H9 (cell line): ENCODE data around the gene LAMC1. TPM values are rescaled to one million over a fixed set of nuclear protein-coding genes. Genes with fewer than 3 reads are reported as not detected.

Experiments used
- DNase-seq: peaks from one replicate; pipeline ENCODE4 v3.0.0-alpha.2; 2017
- H2AFZ ChIP-seq: one replicate; pipeline ENCODE4 v1.6.1; 2013; ENCODE audit warnings: mild to moderate bottlenecking, low read length, control low read depth, moderate library complexity
- H2AK5ac ChIP-seq: 2 replicates; pipeline ENCODE4 v1.6.1; 2013; ENCODE audit warnings: low read length, control low read depth, mixed read lengths; ENCODE audit not compliant: insufficient read length
- H2BK120ac ChIP-seq: one replicate; pipeline ENCODE4 v1.6.1; 2013; ENCODE audit warnings: low read depth, mild to moderate bottlenecking, low read length, control low read depth, inconsistent platforms; ENCODE audit not compliant: poor library complexity, severe bottlenecking
- H2BK12ac ChIP-seq: 2 replicates; pipeline ENCODE4 v1.6.1; 2013; ENCODE audit warnings: low read length, control low read depth, mixed read lengths, low read depth; ENCODE audit not compliant: insufficient read length
- H2BK15ac ChIP-seq: 2 replicates; pipeline ENCODE4 v1.6.1; 2013; ENCODE audit warnings: low read depth, low read length, control low read depth
- H2BK20ac ChIP-seq: one replicate; pipeline ENCODE4 v1.6.1; 2013; ENCODE audit warnings: low read depth, mild to moderate bottlenecking, low read length, control low read depth, inconsistent platforms; ENCODE audit not compliant: poor library complexity, severe bottlenecking
- H2BK5ac ChIP-seq: 2 replicates; pipeline ENCODE4 v1.6.1; 2013; ENCODE audit warnings: low read length, control low read depth, mixed read lengths; ENCODE audit not compliant: insufficient read length
- H3K14ac ChIP-seq: 2 replicates; pipeline ENCODE4 v1.6.1; 2013; ENCODE audit warnings: low read length, control low read depth; ENCODE audit not compliant: insufficient read depth
- H3K18ac ChIP-seq: 2 replicates; pipeline ENCODE4 v1.6.1; 2013; ENCODE audit warnings: low read depth, mild to moderate bottlenecking, mixed read lengths, low read length, control low read depth; ENCODE audit not compliant: insufficient read length
- H3K23ac ChIP-seq: 2 replicates; pipeline ENCODE4 v1.6.1; 2013; ENCODE audit warnings: low read length, control low read depth, mixed read lengths, low read depth; ENCODE audit not compliant: insufficient read length
- H3K23me2 ChIP-seq: 2 replicates; pipeline ENCODE4 v1.6.1; 2013; ENCODE audit warnings: low read depth, mild to moderate bottlenecking, mixed read lengths, low read length, control low read depth; ENCODE audit not compliant: insufficient read length, poor library complexity, severe bottlenecking
- H3K27ac ChIP-seq: 2 replicates; pipeline ENCODE4 v1.5.1; 2013; ENCODE audit warnings: low read length, control low read depth, mixed read lengths, low read depth; ENCODE audit not compliant: insufficient read length
- H3K27me3 ChIP-seq: 2 replicates; pipeline ENCODE4 v1.6.1; 2013; ENCODE audit warnings: low read length, control low read depth, inconsistent platforms; ENCODE audit not compliant: insufficient read depth
- H3K4ac ChIP-seq: 2 replicates; pipeline ENCODE4 v1.6.1; 2013; ENCODE audit warnings: low read depth, mild to moderate bottlenecking, control low read depth, inconsistent platforms, low read length, moderate library complexity
- H3K4me1 ChIP-seq: 2 replicates; pipeline ENCODE4 v1.6.1; 2013; ENCODE audit warnings: low read length, control low read depth, inconsistent platforms; ENCODE audit not compliant: insufficient read depth
- H3K4me2 ChIP-seq: 2 replicates; pipeline ENCODE4 v1.6.1; 2013; ENCODE audit warnings: low read length, control low read depth, mixed read lengths; ENCODE audit not compliant: insufficient read length, insufficient read depth
- H3K56ac ChIP-seq: 2 replicates; pipeline ENCODE4 v1.6.1; 2013; ENCODE audit warnings: low read depth, mild to moderate bottlenecking, mixed read lengths, low read length, control low read depth; ENCODE audit not compliant: insufficient read length
- H3K79me1 ChIP-seq: 2 replicates; pipeline ENCODE4 v1.6.1; 2013; ENCODE audit warnings: low read depth, mild to moderate bottlenecking, moderate library complexity, low read length, control low read depth, inconsistent platforms; ENCODE audit not compliant: insufficient read depth, poor library complexity, severe bottlenecking
- H3K79me2 ChIP-seq: 2 replicates; pipeline ENCODE4 v1.6.1; 2013; ENCODE audit warnings: low read length, control low read depth, inconsistent platforms; ENCODE audit not compliant: insufficient read depth
- H3K9ac ChIP-seq: 2 replicates; pipeline ENCODE4 v1.6.1; 2013; ENCODE audit warnings: low read length, control low read depth, mixed read lengths; ENCODE audit not compliant: insufficient read length; ENCODE audit errors: extremely low read depth
- H3K9me3 ChIP-seq: one replicate; pipeline ENCODE4 v1.6.1; 2013; ENCODE audit warnings: low read depth, low read length, inconsistent platforms; ENCODE audit not compliant: control insufficient read depth
- H3T11ph ChIP-seq: one replicate; pipeline ENCODE4 v1.6.1; 2013; ENCODE audit warnings: mild to moderate bottlenecking, low read length, control low read depth, inconsistent platforms
- H4K20me1 ChIP-seq: one replicate; pipeline ENCODE4 v1.6.1; 2013; ENCODE audit not compliant: control insufficient read depth, insufficient read length, insufficient read depth
- H4K5ac ChIP-seq: 2 replicates; pipeline ENCODE4 v1.6.1; 2013; ENCODE audit warnings: low read depth, mild to moderate bottlenecking, mixed read lengths, low read length, control low read depth; ENCODE audit not compliant: insufficient read length
- H4K8ac ChIP-seq: replicated peaks from 2 replicates; pipeline ENCODE4 v1.6.1; 2013; ENCODE audit warnings: low read length, control low read depth, mixed read lengths, low read depth; ENCODE audit not compliant: insufficient read length
- H4K91ac ChIP-seq: 2 replicates; pipeline ENCODE4 v1.6.1; 2013; ENCODE audit warnings: low read depth, mild to moderate bottlenecking, moderate library complexity, mixed read lengths, low read length, control low read depth; ENCODE audit not compliant: insufficient read length
- H3K27ac Mint-ChIP-seq, 3 experiments: 2 replicates in 2 of 3; 3 replicates in 1 of 3; pipeline ENCODE4 v1.8.0; 2020 to 2021; ENCODE audit warnings: mixed read lengths in 3 of 3, mild to moderate bottlenecking in 1 of 3, moderate library complexity in 1 of 3
- H3K27me3 Mint-ChIP-seq: 2 replicates; pipeline ENCODE4 v1.8.0; 2021; ENCODE audit warnings: low read depth, mild to moderate bottlenecking, moderate library complexity, mixed read lengths
- H3K36me3 Mint-ChIP-seq, 3 experiments: 2 replicates in 2 of 3; 3 replicates in 1 of 3; pipeline ENCODE4 v1.8.0; 2020 to 2021; ENCODE audit warnings: low read depth in 3 of 3, mixed read lengths in 3 of 3; ENCODE audit not compliant: insufficient read depth in 1 of 3
- H3K4me1 Mint-ChIP-seq, 2 experiments: 2 replicates each; pipeline ENCODE4 v1.8.0; 2020; ENCODE audit warnings: mixed read lengths in 2 of 2
- H3K4me3 Mint-ChIP-seq, 2 experiments: 2 replicates in 1 of 2; 3 replicates in 1 of 2; pipeline ENCODE4 v1.8.0; 2020 to 2021; ENCODE audit warnings: mild to moderate bottlenecking in 2 of 2, mixed read lengths in 2 of 2, moderate library complexity in 1 of 2
- H3K9me3 Mint-ChIP-seq, 2 experiments: 2 replicates in 1 of 2; 3 replicates in 1 of 2; pipeline ENCODE4 v1.8.0; 2020; ENCODE audit warnings: mild to moderate bottlenecking in 2 of 2, mixed read lengths in 2 of 2, moderate library complexity in 1 of 2
- WGBS: extraction: QIAGEN DNeasy Blood & Tissue Kit; methylation state at CpG from one replicate; pipeline ENCODE4 v1.1.7; 2013; ENCODE audit warnings: missing lambda C conversion rate, low lambda C conversion rate, mixed read lengths; ENCODE audit not compliant: insufficient read length; ENCODE audit errors: extremely low coverage; 5-methylcytosine and 5-hydroxymethylcytosine counted together
- total RNA-seq: library from RNA; stranded (reverse); gene quantifications from 2 replicates; pipeline ENCODE4 v1.2.1, GENCODE V29; 2021
- TF ChIP-seq, protein P1 (sequence below): fragments of 200-600 bp; sonication (generic); conservative IDR thresholded peaks from 3 replicates; pipeline ENCODE4 v1.8.0; 2021; ENCODE audit warnings: antibody characterized with exemption, mild to moderate bottlenecking

The LAMC1 gene
- total RNA-seq, 1 experiment from 2014 or later: 96.2 TPM

DNA sequence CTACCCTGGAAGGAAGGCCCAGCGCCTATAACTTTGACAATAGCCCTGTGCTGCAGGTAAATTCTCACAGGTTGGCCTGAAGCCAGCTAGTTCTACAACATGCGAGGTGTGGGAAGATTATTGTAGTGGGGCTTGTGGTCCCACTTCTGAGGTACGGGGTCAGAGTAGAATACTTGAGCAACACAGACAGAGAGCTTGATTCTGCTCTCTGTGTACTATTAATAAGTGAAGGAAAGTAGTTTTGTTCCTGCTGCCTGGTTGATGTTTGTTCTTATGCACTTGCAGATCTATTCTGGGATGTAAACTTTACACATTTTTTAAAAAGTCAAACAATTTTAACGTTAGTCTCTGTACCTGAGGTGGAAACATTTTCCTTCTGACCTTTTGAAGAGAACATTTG, 80.4 kb downstream of the LAMC1 start:
- TF ChIP-seq, protein P1, sequence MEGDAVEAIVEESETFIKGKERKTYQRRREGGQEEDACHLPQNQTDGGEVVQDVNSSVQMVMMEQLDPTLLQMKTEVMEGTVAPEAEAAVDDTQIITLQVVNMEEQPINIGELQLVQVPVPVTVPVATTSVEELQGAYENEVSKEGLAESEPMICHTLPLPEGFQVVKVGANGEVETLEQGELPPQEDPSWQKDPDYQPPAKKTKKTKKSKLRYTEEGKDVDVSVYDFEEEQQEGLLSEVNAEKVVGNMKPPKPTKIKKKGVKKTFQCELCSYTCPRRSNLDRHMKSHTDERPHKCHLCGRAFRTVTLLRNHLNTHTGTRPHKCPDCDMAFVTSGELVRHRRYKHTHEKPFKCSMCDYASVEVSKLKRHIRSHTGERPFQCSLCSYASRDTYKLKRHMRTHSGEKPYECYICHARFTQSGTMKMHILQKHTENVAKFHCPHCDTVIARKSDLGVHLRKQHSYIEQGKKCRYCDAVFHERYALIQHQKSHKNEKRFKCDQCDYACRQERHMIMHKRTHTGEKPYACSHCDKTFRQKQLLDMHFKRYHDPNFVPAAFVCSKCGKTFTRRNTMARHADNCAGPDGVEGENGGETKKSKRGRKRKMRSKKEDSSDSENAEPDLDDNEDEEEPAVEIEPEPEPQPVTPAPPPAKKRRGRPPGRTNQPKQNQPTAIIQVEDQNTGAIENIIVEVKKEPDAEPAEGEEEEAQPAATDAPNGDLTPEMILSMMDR: no peak
- Histone ChIP-seq H3K23me2 (no peaks in the 10 kb centered on the region), H3K4me1 (peaks cover 8% of the 10 kb centered on the region), H3K27me3 (no peaks in the 10 kb centered on the region), H2BK20ac (no peak overlapping the region), H2BK5ac (no peak overlapping the region), H3K14ac (no peak overlapping the region), H2BK15ac (no peak overlapping the region), H4K20me1 (no peaks in the 10 kb centered on the region), H2BK120ac (no peak overlapping the region), H4K5ac (no peak overlapping the region), H3K9me3 (no peaks in the 10 kb centered on the region), H3K27ac (no peak overlapping the region), H4K8ac (no peak overlapping the region), H2BK12ac (no peak overlapping the region), H3K23ac (no peak overlapping the region), H3K4ac (no peak overlapping the region), H3K56ac (no peak overlapping the region), H2AK5ac (no peak overlapping the region), H3K9ac (no peak overlapping the region), H3K79me1 (no peaks in the 10 kb centered on the region), H3K79me2 (peaks cover 2% of the 10 kb centered on the region; the same call in 1 of the 2 replicates), H3K4me2 (no peak overlapping the region), H3K18ac (no peak overlapping the region), H4K91ac (no peak overlapping the region), H3T11ph (no peak overlapping the region), H2AFZ (no peak overlapping the region)
- Mint-ChIP-seq H3K4me3 (no peak overlapping the region), H3K36me3 (peaks cover 0 to 10% (median 0%) of the 10 kb centered on the region in 3 experiments; a peak in 3 of 7 replicates), H3K27me3 (no peaks in the 10 kb centered on the region), H3K4me1 (peaks cover 9 to 22% of the 10 kb centered on the region in 2 experiments), H3K9me3 (no peaks in the 10 kb centered on the region), H3K27ac (no peak overlapping the region)
- no peak for DNase-seq
- WGBS: no CpG with 5 or more reads among the region's 4 CpGs
